Measurements from ENCODE around the gene COG5.
"Not testable (repeated sequence)": the region's sequence is repeated elsewhere in the genome, so short reads cannot be mapped to it uniquely, and the experiment has no call there.

Gene COG5

GRCh38 chr7:107579885-107580715 is 16.4 kb upstream of the COG5 start, which contains the start of gene BCAP29:
BCAP29 (plus strand) TSS chr7:107580246; CDS start chr7:107580773, 527 bp downstream.
- DNase-seq, result peak; percentile 81 to 84

GRCh38 chr7:107579554-107579884 is 15.8 kb upstream of the COG5 start:
- DNase-seq, result no peak

GRCh38 chr7:107573537-107573936 is 9.8 kb upstream of the COG5 start:
- no peak for DNase-seq

- no peak for DNase-seq
Observed at GRCh38 chr7:107570298-107570697, 6.6 kb upstream of the COG5 start.

- no peak for DNase-seq
Observed at GRCh38 chr7:107564553-107565298, 1.0 kb upstream of the COG5 start.

GRCh38 chr7:107563081-107563774 is 492 bp downstream of the COG5 start:
- DNase-seq, result no peak

GRCh38 chr7:107560898-107561516 is 2.7 kb downstream of the COG5 start:
- no peak for DNase-seq

GRCh38 chr7:107559864-107560263 is 3.9 kb downstream of the COG5 start:
- no peak for DNase-seq

- DNase-seq, result no peak
Observed at GRCh38 chr7:107555893-107556292, 7.8 kb downstream of the COG5 start.

GRCh38 chr7:107551936-107552335 is 11.8 kb downstream of the COG5 start:
- no peak for DNase-seq

GRCh38 chr7:107544848-107545591 is 18.7 kb downstream of the COG5 start:
- DNase-seq, result no peak

GRCh38 chr7:107543338-107543993 is 20.3 kb downstream of the COG5 start:
- no peak for DNase-seq

GRCh38 chr7:107538001-107538400 is 25.7 kb downstream of the COG5 start:
- no peak for DNase-seq

GRCh38 chr7:107537228-107537627 is 26.5 kb downstream of the COG5 start:
- DNase-seq, result not testable (repeated sequence)

- no peak for DNase-seq
Observed at GRCh38 chr7:107534139-107534538, 29.6 kb downstream of the COG5 start.

- DNase-seq, result no peak
Observed at GRCh38 chr7:107530751-107531150, 33.0 kb downstream of the COG5 start.

GRCh38 chr7:107528461-107528860 is 35.3 kb downstream of the COG5 start:
- no peak for DNase-seq

- DNase-seq, result no peak
Observed at GRCh38 chr7:107527196-107527595, 36.5 kb downstream of the COG5 start.

GRCh38 chr7:107526672-107527071 is 37.0 kb downstream of the COG5 start:
- no peak for DNase-seq

- DNase-seq, result no peak
Observed at GRCh38 chr7:107506674-107507339, 56.9 kb downstream of the COG5 start.

- DNase-seq, result no peak
Observed at GRCh38 chr7:107505997-107506673, 57.6 kb downstream of the COG5 start.

Data from activated T-cell treated with anti-CD3 and anti-CD28 coated beads, Interleukin-2, amount 50 U/mL, for 48 hours (primary cell).